Measurements from ENCODE around the gene MICA. TPM values are rescaled to one million over a fixed set of nuclear protein-coding genes. Genes with fewer than 3 reads are reported as not detected.
"Not testable (repeated sequence)": the region's sequence is repeated elsewhere in the genome, so short reads cannot be mapped to it uniquely, and the experiment has no call there.

Gene MICA
- total RNA-seq, 1 donor from 2014 or later = 5.2 TPM

DNA sequence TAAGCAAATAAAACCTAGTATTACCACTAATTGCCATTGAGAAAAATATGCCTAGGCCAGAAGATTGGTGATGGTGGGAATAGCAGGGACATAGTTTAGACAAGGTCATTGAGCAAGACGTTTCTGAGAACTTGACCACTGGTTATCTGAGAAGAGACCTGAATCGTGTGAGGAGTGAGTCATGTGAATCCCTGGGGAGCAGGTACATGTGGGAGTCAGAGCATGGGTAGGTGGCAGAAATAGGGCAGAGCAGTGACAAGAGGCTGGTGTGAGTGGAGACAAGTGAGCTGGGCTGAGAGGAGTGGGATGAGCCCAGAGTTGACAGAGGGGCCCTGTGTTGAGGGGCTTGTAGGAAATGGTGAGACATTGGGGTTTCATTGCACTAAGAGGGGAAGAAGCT, 16.4 kb downstream of the MICA start:
- Histone ChIP-seq H3K9me3 (ENCODE audit: control insufficient read depth in 3 of 3, low read length in 3 of 3) (no peaks in the 10 kb centered on the region), H3K4me3 (ENCODE audit: low read length in 3 of 3) (no peak overlapping the region), H3K27ac (ENCODE audit: low read depth, low read length) (no peak overlapping the region), H3K9ac (ENCODE audit: low read depth in 1 of 3, low read length in 3 of 3) (no peak overlapping the region), H3K4me1 (ENCODE audit: control insufficient read depth in 3 of 3, insufficient read depth in 3 of 3, low read length in 3 of 3) (no peaks in the 10 kb centered on the region), H3K27me3 (ENCODE audit: control insufficient read depth in 3 of 3, insufficient read depth in 3 of 3, low read length in 3 of 3) (peaks cover 0 to 3% (median 0%) of the 10 kb centered on the region in 3 donors), H3K36me3 (ENCODE audit: control insufficient read depth in 3 of 3, insufficient read depth in 3 of 3, low read length in 3 of 3) (peaks cover 6 to 14% (median 13%) of the 10 kb centered on the region in 3 donors)

DNA sequence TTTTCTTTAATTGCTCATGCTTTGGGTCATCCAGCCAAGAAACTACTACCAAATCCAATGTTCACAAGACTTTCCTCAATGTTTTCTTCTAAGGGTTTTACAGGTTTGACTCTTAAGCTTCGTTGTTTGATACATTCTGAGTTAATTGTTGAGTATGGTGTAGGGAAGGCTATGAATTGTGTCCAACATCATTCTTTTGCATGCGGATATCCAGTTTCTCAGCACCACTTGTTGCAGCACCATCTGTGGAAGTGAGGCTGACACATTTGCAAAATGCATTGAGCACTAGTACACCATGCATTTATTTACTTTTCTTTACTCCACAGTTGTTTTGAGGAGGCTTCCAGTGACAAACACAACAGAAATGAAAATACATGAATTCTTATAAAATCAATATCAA, 17.2 kb downstream of the MICA start:
- no peak overlapping the region for H3K27ac ChIP-seq (ENCODE audit: low read depth, low read length)
- peaks cover 0 to 3% (median 0%) of the 10 kb centered on the region in 3 donors for H3K27me3 ChIP-seq (ENCODE audit: control insufficient read depth in 3 of 3, insufficient read depth in 3 of 3, low read length in 3 of 3)
- no peak overlapping the region for H3K4me3 ChIP-seq (ENCODE audit: low read length in 3 of 3)
- H3K9ac ChIP-seq (ENCODE audit: low read depth in 1 of 3, low read length in 3 of 3) = no peak overlapping the region
- no peaks in the 10 kb centered on the region for H3K9me3 ChIP-seq (ENCODE audit: control insufficient read depth in 3 of 3, low read length in 3 of 3)
- H3K36me3 ChIP-seq (ENCODE audit: control insufficient read depth in 3 of 3, insufficient read depth in 3 of 3, low read length in 3 of 3) = peaks cover 6 to 10% (median 9%) of the 10 kb centered on the region in 3 donors
- no peaks in the 10 kb centered on the region for H3K4me1 ChIP-seq (ENCODE audit: control insufficient read depth in 3 of 3, insufficient read depth in 3 of 3, low read length in 3 of 3)

DNA sequence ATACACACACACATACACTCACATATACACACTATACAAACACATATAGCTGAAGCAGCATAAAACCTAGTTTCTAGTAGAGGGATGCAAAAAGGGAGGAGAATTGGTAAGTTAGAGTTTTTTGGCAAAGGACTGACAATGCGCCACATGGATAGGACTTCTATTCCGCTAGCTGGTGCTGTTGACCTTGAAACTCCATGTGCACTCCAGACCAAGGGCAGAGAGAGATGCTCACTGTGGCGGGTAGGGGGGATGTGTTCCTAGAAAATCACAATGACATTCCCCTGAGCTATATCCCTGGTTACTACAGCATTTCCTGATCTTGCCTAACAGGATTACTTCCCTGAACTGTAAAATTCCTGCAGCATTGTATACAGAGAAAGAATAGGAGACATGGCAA, 19.2 kb downstream of the MICA start:
- Histone ChIP-seq H3K9me3 (ENCODE audit: control insufficient read depth in 3 of 3, low read length in 3 of 3) (no peaks in the 10 kb centered on the region), H3K27me3 (ENCODE audit: control insufficient read depth in 3 of 3, insufficient read depth in 3 of 3, low read length in 3 of 3) (peaks cover 0 to 3% (median 0%) of the 10 kb centered on the region in 3 donors), H3K9ac (ENCODE audit: low read depth in 1 of 3, low read length in 3 of 3) (no peak overlapping the region), H3K4me3 (ENCODE audit: low read length in 3 of 3) (no peak overlapping the region), H3K27ac (ENCODE audit: low read depth, low read length) (no peak overlapping the region), H3K36me3 (ENCODE audit: control insufficient read depth in 3 of 3, insufficient read depth in 3 of 3, low read length in 3 of 3) (no peaks in the 10 kb centered on the region), H3K4me1 (ENCODE audit: control insufficient read depth in 3 of 3, insufficient read depth in 3 of 3, low read length in 3 of 3) (no peaks in the 10 kb centered on the region)

DNA sequence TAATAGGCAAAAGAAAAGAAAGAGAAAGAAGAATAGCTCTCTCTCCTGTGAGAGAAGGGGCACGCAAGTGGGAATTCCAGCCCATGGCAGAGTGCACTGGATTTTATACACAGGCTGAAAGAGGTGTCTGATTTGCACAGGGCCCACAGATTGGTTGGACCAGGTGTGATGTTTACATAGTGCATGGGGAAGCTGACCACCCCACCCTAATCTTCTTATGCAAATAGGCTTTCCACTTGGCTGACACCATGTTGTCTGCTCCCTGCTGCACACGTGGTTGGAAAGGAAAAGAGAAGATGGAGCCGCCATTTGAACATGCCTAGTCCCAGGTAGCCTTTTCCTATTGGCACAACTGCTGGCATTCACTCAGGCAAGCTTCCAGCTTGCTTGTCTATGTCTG, 20.2 kb downstream of the MICA start:
- no peaks in the 10 kb centered on the region for H3K36me3 ChIP-seq (ENCODE audit: control insufficient read depth in 3 of 3, insufficient read depth in 3 of 3, low read length in 3 of 3)
- no peaks in the 10 kb centered on the region for H3K9me3 ChIP-seq (ENCODE audit: control insufficient read depth in 3 of 3, low read length in 3 of 3)
- H3K4me3 ChIP-seq (ENCODE audit: low read length in 3 of 3) = no peak overlapping the region
- peaks cover 0 to 3% (median 0%) of the 10 kb centered on the region in 3 donors for H3K27me3 ChIP-seq (ENCODE audit: control insufficient read depth in 3 of 3, insufficient read depth in 3 of 3, low read length in 3 of 3)
- H3K27ac ChIP-seq (ENCODE audit: low read depth, low read length) = no peak overlapping the region
- H3K4me1 ChIP-seq (ENCODE audit: control insufficient read depth in 3 of 3, insufficient read depth in 3 of 3, low read length in 3 of 3) = no peaks in the 10 kb centered on the region
- H3K9ac ChIP-seq (ENCODE audit: low read depth in 1 of 3, low read length in 3 of 3) = no peak overlapping the region

DNA sequence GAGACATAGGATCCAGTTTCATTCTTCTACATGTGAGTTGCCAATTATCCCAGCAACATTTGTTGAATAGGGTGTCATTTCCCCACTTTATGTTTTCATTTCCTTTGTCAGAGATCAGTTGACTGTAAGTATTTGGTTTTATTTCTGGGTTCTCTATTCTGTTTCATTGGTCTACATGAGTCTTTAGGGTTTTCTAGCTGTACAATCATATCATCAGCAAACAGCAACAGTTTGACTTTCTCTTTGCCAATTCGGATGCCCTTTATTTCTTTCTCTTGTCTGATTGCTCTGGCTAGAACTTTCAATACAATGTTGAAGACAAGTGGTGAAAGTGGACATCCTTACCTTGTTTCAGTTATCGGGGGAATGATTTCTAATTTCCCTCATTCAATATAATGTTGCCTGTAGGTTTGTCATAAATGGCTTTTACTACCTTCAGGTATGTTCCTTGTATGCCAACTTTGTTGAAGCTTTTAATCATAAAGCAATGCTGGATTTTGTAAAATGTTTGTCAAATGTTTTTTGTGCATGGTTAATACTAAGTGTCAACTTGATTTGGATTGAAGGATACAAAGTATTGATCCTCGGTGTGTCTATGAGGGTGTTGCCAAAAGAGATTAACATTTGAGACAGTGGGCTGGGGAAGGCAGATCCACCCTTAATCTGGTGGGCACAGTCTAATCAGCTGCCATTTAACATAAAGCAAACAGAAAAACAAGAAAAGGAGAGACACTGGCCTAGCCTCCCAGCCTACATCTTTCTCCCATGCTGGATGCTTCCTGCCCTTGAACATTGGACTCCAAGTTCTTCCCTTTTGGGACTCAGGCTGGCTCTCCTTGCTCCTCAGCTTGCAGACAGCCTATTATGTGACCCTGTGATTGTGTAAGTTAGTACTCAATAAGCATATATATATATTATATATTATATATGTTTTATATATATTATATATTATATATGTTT, 23.3 kb downstream of the MICA start:
- Histone ChIP-seq H3K4me1 (ENCODE audit: control insufficient read depth in 3 of 3, insufficient read depth in 3 of 3, low read length in 3 of 3) (no peaks in the 10 kb centered on the region), H3K9ac (ENCODE audit: low read depth in 1 of 3, low read length in 3 of 3) (no peak overlapping the region), H3K4me3 (ENCODE audit: low read length in 3 of 3) (no peak overlapping the region), H3K27me3 (ENCODE audit: control insufficient read depth in 3 of 3, insufficient read depth in 3 of 3, low read length in 3 of 3) (peaks cover 0 to 2% (median 0%) of the 10 kb centered on the region in 3 donors), H3K9me3 (ENCODE audit: control insufficient read depth in 3 of 3, low read length in 3 of 3) (no peaks in the 10 kb centered on the region), H3K27ac (ENCODE audit: low read depth, low read length) (no peak overlapping the region), H3K36me3 (ENCODE audit: control insufficient read depth in 3 of 3, insufficient read depth in 3 of 3, low read length in 3 of 3) (no peaks in the 10 kb centered on the region)

DNA sequence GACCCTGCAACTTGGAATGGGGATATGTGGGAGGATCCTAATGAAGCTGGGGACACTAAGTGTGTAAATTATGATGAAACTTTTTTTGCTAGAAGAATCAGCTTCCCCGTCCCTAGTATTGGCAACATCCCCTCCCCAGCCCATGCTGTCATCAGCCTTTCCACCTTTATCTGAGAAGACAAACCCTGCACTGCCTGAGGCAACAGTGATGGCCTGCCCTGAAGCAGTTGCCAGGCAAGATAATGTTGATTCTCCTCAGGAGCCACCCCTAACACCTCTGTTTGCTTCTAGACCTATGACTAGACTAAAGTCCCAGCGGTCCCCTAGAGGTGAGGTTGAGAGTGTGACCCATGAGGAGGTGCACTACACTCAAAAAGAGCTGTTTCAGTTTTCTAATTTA, 27.1 kb downstream of the MICA start:
- no peaks in the 10 kb centered on the region for H3K27me3 ChIP-seq (ENCODE audit: control insufficient read depth in 3 of 3, insufficient read depth in 3 of 3, low read length in 3 of 3)
- no peaks in the 10 kb centered on the region for H3K9me3 ChIP-seq (ENCODE audit: control insufficient read depth in 3 of 3, low read length in 3 of 3)
- no peak overlapping the region for H3K4me3 ChIP-seq (ENCODE audit: low read length in 3 of 3)
- H3K4me1 ChIP-seq (ENCODE audit: control insufficient read depth in 3 of 3, insufficient read depth in 3 of 3, low read length in 3 of 3) = no peaks in the 10 kb centered on the region
- H3K36me3 ChIP-seq (ENCODE audit: control insufficient read depth in 3 of 3, insufficient read depth in 3 of 3, low read length in 3 of 3) = no peaks in the 10 kb centered on the region
- no peak overlapping the region for H3K27ac ChIP-seq (ENCODE audit: low read depth, low read length)
- no peak overlapping the region for H3K9ac ChIP-seq (ENCODE audit: low read depth in 1 of 3, low read length in 3 of 3)

DNA sequence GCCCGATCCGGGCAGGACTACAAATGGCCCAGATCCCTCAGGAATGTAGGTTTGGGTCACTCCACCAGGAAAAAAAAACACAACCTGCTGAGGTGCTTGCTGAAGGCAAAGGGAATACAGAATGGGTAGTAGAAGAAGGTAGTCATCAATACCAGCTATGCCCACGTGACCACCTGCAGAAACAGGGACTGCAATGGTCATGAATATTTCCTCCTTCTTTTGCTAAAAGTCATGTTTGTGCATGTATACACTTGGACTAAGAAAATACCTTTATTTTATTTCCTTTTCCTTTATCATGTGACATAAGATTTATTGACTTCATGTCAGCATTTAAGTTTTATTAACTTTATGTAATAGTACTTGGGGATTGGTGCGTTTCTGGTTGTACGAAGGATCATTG, 31.7 kb downstream of the MICA start:
- not testable (repeated sequence) for H3K27me3 ChIP-seq (ENCODE audit: control insufficient read depth in 3 of 3, insufficient read depth in 3 of 3, low read length in 3 of 3); H3K9ac ChIP-seq (ENCODE audit: low read depth in 1 of 3, low read length in 3 of 3); H3K4me3 ChIP-seq (ENCODE audit: low read length in 3 of 3); H3K4me1 ChIP-seq (ENCODE audit: control insufficient read depth in 3 of 3, insufficient read depth in 3 of 3, low read length in 3 of 3); H3K36me3 ChIP-seq (ENCODE audit: control insufficient read depth in 3 of 3, insufficient read depth in 3 of 3, low read length in 3 of 3); H3K27ac ChIP-seq (ENCODE audit: low read depth, low read length); H3K9me3 ChIP-seq (ENCODE audit: control insufficient read depth in 3 of 3, low read length in 3 of 3)

DNA sequence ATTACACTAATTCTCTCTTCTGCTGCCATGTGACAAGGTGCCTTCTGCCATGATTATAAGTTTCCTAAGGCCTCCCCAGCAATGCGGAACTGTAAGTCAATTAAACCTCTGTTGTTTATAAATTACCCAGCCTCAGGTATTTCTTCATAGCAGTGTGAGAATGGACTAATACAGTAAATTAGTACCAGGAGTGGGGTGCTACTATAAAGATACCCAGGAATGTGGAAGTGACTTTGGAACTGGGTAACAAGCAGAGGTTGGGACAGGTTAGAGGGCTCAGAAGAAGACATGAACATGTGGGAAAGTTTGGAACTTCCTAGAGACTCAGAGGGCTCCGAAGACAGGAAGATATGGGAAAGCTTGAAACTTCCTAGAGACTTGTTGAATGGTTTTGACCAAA, 34.8 kb downstream of the MICA start:
- Histone ChIP-seq H3K4me3 (ENCODE audit: low read length in 3 of 3) (no peak overlapping the region), H3K27me3 (ENCODE audit: control insufficient read depth in 3 of 3, insufficient read depth in 3 of 3, low read length in 3 of 3) (peaks cover 3 to 4% (median 3%) of the 10 kb centered on the region in 3 donors), H3K4me1 (ENCODE audit: control insufficient read depth in 3 of 3, insufficient read depth in 3 of 3, low read length in 3 of 3) (peaks cover 4 to 8% (median 5%) of the 10 kb centered on the region in 3 donors), H3K9me3 (ENCODE audit: control insufficient read depth in 3 of 3, low read length in 3 of 3) (peaks cover 0 to 3% (median 0%) of the 10 kb centered on the region in 3 donors), H3K27ac (ENCODE audit: low read depth, low read length) (no peak overlapping the region), H3K9ac (ENCODE audit: low read depth in 1 of 3, low read length in 3 of 3) (no peak overlapping the region), H3K36me3 (ENCODE audit: control insufficient read depth in 3 of 3, insufficient read depth in 3 of 3, low read length in 3 of 3) (no peaks in the 10 kb centered on the region)

DNA sequence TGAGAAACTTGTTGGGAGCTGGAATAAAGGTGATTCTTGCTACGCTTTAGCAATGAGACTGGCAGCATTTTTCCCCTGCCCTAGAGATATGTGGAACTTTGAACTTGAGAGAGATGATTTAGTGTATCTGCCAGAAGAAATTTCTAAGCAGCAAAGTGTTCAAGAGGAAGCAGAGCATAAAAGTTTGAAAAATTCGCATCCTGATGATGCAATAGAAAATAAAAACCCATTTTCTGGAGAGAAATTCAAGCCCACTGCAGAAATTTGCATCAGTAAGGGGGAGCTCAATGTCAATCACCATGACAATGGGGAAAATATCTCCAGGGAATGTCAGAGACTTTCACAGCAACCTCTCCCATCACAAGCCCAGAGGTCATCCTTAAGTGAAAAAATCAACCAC, 35.3 kb downstream of the MICA start:
- H3K4me1 ChIP-seq (ENCODE audit: control insufficient read depth in 3 of 3, insufficient read depth in 3 of 3, low read length in 3 of 3) = peaks cover 4 to 8% (median 5%) of the 10 kb centered on the region in 3 donors
- peaks cover 0 to 3% (median 0%) of the 10 kb centered on the region in 3 donors for H3K9me3 ChIP-seq (ENCODE audit: control insufficient read depth in 3 of 3, low read length in 3 of 3)
- peaks cover 3 to 4% (median 3%) of the 10 kb centered on the region in 3 donors for H3K27me3 ChIP-seq (ENCODE audit: control insufficient read depth in 3 of 3, insufficient read depth in 3 of 3, low read length in 3 of 3)
- no peak overlapping the region for H3K9ac ChIP-seq (ENCODE audit: low read depth in 1 of 3, low read length in 3 of 3)
- no peak overlapping the region for H3K27ac ChIP-seq (ENCODE audit: low read depth, low read length)
- no peaks in the 10 kb centered on the region for H3K36me3 ChIP-seq (ENCODE audit: control insufficient read depth in 3 of 3, insufficient read depth in 3 of 3, low read length in 3 of 3)
- H3K4me3 ChIP-seq (ENCODE audit: low read length in 3 of 3) = no peak overlapping the region

Measured in skeletal muscle tissue (tissue), 4 donors.